ENCODE measurements around the gene TLCD4. TPM values are rescaled to one million over a fixed set of nuclear protein-coding genes. Genes with fewer than 3 reads are reported as not detected.

TLCD4 gene
- total RNA-seq, 1 donor from 2014 or later = 11.3 TPM

GRCh38 chr1:95072117-95072516 is 45.0 kb upstream of the TLCD4 start:
- Histone ChIP-seq H3K36me3 (no peaks in the 10 kb centered on the region), H3K27ac (peak overlapping the region; percentile 91), H3K9me3 (no peaks in the 10 kb centered on the region), H3K4me1 (peaks cover 12% of the 10 kb centered on the region), H3K27me3 (ENCODE audit: low read depth) (no peaks in the 10 kb centered on the region), H3K4me3 (peak overlapping the region; percentile 73)
- no peak for TF ChIP-seq CTCF (IDR thresholded peaks at IDR 0.05)
- no peak for DNase-seq
- no peak for ATAC-seq
- intact Hi-C loops (cut with DNase I) = no loop called here

DNA sequence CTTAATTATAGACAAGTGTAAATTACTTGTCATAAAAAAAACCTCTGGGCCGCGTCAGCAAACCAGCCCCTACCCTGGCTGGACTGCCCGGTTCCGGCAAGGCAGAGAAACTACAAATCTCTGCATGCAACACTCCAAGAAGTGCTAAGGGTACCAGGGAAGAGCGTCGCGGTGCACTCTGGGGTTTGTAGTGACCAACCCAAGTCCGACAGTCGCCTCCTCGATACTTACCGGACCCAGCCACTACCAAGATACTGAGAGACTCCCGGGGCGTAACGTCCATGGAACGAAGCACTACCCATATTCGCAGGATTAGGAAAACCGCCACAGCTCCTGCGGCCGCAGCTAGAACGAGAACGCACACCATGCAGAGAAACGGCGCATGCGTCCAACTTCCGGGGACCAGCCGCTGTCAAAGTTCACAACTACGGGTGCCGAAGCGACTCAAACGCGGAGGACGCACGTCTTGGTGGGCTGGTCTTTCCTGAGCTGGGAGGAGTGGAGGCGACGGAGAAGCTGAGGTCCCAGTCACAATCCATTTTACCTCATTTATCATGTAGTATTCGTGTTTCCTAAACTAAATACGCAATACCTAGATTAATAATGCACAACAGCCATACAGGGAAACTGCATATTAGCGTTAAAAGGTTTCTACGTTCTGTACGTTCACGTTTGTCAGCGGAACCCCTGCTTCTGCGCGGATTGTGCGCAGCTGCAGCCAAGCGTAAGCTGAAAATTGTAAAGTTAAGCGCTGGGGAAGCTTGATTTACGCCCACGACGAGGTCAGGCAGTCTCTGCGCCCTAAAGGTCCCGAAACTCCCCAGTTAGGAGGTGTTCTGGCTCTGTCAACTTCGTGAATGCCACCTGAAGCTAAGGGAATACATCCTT is 44.4 kb upstream of the TLCD4 start, which contains the start of gene ALG14:
TSS of gene ALG14 (minus strand) at position 420 of the 888 bp plus-strand sequence. CDS start at position 367, 53 bp downstream.
- DNase-seq (peak; percentile 95), ATAC-seq (peak; percentile 98 to 99)
- intact Hi-C loops (cut with DNase I) = no loop called here
- Histone ChIP-seq H3K27me3 (ENCODE audit: low read depth) (no peaks in the 10 kb centered on the region), H3K4me1 (peaks cover 12% of the 10 kb centered on the region), H3K27ac (peak within 1 kb of the TSS; percentile 91), H3K36me3 (no peaks in the 10 kb centered on the region), H3K4me3 (peak within 1 kb of the TSS; percentile 73), H3K9me3 (no peaks in the 10 kb centered on the region)
- no peak for TF ChIP-seq CTCF (IDR thresholded peaks at IDR 0.05)

DNA sequence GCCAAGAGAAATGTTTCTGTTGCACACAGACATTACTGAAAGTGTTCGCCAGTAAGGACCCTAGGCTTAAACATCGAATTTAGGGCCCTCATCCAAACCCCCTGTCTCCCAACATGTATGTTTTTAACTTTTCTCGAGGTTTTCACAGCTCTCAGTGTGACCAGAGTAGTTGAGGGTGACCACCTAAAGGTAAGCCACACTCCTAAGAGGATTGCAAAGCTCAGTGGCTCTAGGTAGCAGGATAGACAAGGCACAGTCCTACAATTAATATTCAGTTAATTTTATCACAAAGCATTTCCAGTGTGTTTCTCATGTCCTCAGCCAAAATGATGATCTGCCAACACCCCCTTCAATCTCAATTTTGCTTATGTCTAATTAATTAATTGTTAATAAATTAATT is 43.7 kb upstream of the TLCD4 start:
- ATAC-seq (no peak), DNase-seq (no peak)
- intact Hi-C loops (cut with DNase I) = no loop called here
- Histone ChIP-seq H3K4me1 (peaks cover 12% of the 10 kb centered on the region), H3K36me3 (no peaks in the 10 kb centered on the region), H3K27ac (peak overlapping the region; percentile 91), H3K9me3 (no peaks in the 10 kb centered on the region), H3K27me3 (ENCODE audit: low read depth) (no peaks in the 10 kb centered on the region), H3K4me3 (peak overlapping the region; percentile 73)
- no peak for TF ChIP-seq CTCF (IDR thresholded peaks at IDR 0.05)

- ATAC-seq = no peak
Observed at GRCh38 chr1:95076034-95076433, 41.1 kb upstream of the TLCD4 start.

GRCh38 chr1:95080446-95080845 is 36.7 kb upstream of the TLCD4 start:
- DNase-seq = no peak
- no peaks in the 10 kb centered on the region for H3K4me1 ChIP-seq
- no peaks in the 10 kb centered on the region for H3K36me3 ChIP-seq
- TF ChIP-seq CTCF (IDR thresholded peaks at IDR 0.05) = no peak
- H3K4me3 ChIP-seq = no peak overlapping the region
- intact Hi-C loops (cut with DNase I) = loop anchor here (10.0 kb wide), 1 partner anchor 154 kb away; the partner anchor contains the start of gene RWDD3
- no peak overlapping the region for H3K27ac ChIP-seq
- no peak for ATAC-seq
- no peaks in the 10 kb centered on the region for H3K27me3 ChIP-seq (ENCODE audit: low read depth)
- no peaks in the 10 kb centered on the region for H3K9me3 ChIP-seq

More at GRCh38 chr1:95076034-95076433, 41.1 kb upstream of the TLCD4 start:
- Histone ChIP-seq H3K36me3 (no peaks in the 10 kb centered on the region), H3K4me3 (no peak overlapping the region), H3K27me3 (ENCODE audit: low read depth) (no peaks in the 10 kb centered on the region), H3K4me1 (peaks cover 12% of the 10 kb centered on the region), H3K9me3 (no peaks in the 10 kb centered on the region), H3K27ac (no peak overlapping the region)
- no peak for DNase-seq
- no peak for TF ChIP-seq CTCF (IDR thresholded peaks at IDR 0.05)
- intact Hi-C loops (cut with DNase I) = no loop called here

Data from lower lobe of right lung (tissue), 2 donors.